NCI-H187 treated with DMSO at 0.1 percent for 48 hours (cell line): ENCODE data around the gene HAP1.
A peak's percentile ranks its signal among the peaks of the same experiment; 100 is the strongest.
"Not testable (repeated sequence)": the region's sequence is repeated elsewhere in the genome, so short reads cannot be mapped to it uniquely, and the experiment has no call there.

Experiments used
- DNase-seq: peaks from one replicate; lab custom pipeline; 2025; lab: John Stamatoyannopoulos, UW

The HAP1 gene

DNA sequence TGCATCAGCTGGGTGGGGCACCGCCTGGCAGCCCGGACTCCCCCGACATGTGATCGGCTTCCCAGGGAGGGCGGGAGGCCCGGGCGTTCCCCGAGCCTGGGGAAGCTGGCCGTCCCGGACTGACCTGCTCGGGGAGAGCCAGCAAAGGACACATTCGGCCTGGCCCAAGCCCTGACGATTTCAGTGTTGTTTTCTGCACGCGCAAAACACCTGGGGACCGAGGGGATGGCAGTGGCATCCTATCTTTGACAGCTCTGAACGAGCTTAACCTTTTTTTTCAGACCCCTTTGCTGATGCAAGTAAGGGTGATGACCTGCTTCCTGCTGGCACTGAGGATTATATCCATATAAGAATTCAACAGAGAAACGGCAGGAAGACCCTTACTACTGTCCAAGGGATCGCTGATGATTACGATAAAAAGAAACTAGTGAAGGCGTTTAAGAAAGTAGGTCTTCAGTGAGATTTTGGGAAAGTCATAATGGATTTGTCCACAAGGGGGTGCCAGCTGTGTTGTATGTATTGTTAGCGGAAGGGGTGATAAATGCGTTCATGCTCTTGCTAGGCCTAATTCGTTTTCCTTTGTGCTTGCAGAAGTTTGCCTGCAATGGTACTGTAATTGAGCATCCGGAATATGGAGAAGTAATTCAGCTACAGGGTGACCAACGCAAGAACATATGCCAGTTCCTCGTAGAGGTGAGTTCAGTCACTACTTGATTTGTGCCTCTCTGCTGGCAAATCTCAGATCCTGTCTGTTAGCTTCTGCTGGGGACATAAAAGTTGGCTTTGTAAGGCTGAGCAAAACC, 44.7 kb downstream of the HAP1 start:
- DNase-seq = no peak

DNA sequence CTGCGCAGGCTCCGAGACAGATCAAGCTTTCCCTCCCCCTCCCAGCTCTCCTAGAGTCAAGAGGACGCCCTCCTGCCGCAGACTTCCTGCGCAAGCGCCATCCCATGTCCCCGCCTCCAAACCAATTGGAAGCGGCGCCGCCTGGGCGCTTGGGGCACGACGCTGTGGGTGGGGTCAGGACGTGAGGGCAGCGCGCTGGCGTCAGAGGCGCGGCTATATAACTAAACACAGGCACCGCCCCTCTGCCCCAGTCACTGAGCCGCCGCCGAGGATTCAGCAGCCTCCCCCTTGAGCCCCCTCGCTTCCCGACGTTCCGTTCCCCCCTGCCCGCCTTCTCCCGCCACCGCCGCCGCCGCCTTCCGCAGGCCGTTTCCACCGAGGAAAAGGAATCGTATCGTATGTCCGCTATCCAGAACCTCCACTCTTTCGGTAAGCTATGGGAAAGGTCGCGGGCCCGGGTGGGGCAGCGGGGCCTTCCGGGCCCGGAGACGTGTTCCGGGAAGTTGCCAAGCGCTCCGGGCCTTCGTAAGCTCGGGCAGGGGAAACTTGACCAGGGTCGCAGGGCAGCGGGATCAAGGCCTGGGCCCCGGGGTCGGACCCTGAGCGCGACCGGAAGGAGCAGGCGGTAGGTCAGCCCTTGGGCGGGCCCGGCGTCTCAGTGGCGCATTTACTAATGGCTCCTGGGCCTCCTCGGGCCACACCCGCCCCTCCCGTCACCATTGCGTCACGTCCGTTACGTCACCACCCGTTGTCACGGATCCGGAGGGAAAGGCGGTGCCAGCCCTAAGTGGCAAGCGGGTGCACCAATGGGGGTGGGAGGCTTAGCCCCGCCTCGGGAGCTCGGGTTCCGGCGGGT, 45.6 kb downstream of the HAP1 start, which contains the start of gene EIF1:
TSS of gene EIF1 (plus strand) at position 245 of the 856 bp plus-strand sequence. CDS start at position 399, 154 bp downstream.
- DNase-seq = peak; percentile 93

DNA sequence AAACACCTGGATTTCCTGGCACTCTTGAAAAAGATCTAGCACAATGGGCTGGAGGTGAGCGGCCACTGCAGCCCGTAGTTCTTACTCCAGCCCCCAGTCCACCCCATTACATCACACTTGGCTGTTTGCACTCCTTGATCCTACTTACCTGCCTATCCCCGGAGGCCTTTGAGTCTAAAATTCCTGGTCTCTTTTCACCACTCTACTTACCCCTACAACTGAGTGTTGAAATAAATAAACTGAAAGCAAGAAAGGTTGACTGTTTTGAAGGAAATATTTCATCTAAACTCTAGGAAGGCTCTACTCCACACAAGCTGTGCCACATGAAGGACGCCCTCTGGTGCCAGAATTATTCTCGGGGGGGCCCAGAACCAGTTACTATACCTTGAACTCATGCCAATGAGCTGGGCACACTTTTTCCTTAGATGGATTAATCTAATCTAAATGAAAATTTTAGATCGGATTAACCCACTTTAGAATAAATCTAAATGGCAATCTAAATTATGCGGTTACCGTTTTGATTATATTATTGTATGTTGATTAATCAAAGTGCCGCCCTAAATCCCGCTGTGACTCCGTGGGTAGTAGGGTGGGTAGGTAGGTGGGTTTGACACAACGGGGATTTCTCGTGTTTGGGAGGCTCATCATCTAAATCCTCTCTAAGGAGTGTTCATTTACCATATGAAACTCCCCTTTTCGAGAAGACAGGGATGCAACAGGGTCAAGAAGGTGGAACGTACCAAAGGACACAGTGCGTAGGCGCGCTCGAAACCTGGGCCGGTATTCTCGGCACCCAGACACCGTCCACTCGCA, 46.4 kb downstream of the HAP1 start:
- no peak for DNase-seq

DNA sequence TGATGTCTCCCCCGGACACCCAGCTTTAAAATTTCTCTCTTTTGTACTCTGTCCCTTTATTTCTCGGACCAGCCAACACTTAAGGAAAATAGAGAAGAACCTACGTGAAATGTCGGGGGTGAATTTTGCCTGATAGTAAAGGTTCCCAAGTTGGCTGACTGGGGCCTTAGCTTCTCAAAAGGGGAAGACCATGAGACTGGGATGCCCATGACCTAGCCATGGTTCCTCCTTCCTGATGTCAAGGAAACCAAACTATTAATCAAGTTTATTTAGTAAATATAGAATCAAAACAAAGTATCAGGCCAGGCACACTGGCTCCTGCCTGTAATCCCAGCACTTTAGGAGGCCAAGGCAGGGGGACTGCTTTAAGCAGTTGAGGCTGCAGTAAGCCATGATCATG, 48.2 kb downstream of the HAP1 start:
- no peak for DNase-seq

DNA sequence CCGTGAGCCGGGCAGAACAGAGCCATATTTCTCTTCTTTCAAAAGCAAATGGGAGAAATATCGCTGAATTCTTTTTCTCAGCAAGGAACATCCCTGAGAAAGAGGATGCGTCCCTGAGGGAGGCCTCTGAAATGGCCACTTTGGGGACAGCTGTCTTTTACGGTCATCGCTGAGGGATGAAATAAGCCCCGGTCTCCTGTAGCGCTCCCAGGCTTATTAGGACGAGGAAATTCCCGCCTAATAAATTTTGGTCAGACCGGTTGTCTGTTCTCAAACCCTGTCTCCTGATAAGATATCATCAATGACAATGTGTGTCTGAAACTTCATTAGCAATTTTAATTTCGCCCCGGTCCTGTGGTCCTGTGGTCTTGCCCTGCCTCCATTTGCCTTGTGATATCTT, 48.7 kb downstream of the HAP1 start:
- not testable (repeated sequence) for DNase-seq

DNA sequence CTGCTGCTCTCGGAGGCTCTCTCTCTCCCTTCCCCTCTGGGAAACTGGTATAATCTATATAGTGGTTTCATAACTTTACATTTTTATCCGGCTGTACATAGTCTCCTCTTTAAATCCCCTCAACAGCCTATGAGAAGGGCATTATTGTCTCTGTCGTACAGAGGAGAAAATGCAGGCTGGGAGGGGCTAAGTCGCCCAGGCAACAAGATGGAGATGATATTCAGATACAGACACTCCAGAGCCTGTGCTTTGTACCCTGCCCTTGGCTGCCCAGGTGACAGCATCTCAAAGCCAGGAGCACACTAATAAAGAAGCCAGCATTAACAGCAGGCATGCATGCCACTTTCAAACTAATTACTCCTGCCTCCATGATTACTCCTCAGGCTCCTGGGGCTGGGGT, 50.4 kb downstream of the HAP1 start:
- no peak for DNase-seq

DNA sequence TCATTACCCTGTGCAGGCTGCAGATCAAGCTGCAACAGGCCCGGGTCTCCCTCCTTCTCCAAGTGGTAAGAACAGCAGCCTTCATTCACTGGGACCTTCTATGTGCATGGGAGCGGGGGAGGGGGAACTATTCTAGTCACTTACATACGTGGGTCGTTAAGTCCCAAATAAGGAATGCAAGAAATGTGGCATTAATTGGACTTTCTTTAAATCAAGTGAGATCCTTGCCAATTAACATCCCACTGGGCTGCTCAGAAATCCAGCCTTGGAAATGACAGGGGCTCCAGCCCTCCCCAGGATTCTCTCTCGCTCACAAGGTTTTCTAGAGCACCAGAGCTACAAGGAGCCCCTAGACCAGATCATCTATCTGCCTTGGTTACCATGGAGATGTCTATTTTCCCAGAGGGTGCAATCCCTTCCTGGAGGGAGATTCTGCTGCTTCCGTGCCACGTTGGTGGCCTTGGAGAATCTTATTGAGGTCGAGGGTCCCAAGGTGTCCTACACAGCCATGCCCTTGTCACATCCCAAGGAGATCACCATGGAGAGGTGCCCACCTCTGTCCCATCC, 50.9 kb downstream of the HAP1 start:
- DNase-seq = no peak

DNA sequence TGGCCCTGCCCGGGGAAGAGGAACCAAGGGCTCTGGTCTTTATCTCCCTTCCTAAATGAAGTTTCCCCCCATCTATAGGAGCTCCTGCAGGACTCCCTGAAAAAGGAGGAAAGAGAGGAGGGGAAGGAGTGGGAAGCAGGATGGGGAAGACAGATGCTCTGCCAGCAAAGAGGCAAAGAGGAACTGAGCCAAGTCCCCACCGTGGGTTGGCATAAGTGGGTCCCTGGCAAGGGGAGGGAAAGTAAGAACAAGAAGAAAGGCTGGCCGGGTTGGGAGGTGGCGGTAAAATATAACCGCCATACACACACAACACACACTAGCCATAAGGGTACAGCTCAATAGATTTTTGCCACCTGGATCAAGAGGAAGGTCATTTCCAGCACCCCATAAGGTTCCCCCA, 51.8 kb downstream of the HAP1 start:
- DNase-seq = no peak

DNA sequence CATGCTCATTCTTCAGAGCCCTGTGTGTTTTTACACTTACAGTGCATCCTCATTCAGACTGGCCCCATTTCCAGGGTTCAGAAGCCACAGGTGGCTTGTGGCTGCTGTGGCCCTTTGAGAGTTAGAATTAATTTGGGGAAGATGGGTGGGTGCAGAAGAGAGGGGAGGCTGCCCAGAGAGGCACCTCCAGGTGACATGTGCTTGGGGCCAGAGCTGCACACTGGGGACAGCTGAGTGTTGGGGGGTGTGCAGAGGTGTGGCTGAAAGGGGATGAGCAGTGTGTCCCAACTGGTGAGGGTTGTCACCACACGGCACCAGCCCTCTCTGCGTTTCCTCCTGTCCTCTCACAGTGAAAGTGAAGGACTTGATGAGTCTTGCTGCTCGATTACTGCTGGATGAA, 52.7 kb downstream of the HAP1 start:
- no peak for DNase-seq

DNA sequence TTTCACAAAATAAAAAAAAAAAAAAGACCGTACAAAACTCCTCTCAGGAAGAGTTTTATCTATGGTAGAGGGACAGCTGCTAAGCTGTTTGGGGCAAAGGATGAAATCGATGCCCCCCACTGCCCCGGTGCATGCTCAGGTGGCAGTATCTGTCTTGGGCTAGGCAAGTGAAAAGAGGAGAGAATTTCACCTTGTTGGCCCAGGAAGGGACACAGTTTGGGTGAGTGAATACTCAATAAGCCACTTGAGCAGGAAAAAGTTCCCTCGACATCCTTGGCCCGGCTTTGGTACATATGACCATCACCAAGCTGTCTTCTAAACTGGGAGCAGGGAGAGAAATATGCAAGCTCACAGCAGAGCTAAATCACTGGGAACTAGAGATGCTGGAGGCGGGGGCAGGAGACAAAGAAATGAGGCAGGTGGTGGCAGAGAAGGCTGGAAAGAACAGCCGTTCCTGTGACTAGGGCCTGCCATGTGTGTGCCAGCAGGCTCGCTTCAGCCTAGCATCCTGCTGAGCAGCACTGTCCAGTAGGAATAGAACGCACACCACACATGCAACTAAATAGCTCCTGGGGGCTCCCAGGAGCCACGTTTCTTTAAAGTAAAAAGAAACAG, 53.9 kb downstream of the HAP1 start:
- no peak for DNase-seq

DNA sequence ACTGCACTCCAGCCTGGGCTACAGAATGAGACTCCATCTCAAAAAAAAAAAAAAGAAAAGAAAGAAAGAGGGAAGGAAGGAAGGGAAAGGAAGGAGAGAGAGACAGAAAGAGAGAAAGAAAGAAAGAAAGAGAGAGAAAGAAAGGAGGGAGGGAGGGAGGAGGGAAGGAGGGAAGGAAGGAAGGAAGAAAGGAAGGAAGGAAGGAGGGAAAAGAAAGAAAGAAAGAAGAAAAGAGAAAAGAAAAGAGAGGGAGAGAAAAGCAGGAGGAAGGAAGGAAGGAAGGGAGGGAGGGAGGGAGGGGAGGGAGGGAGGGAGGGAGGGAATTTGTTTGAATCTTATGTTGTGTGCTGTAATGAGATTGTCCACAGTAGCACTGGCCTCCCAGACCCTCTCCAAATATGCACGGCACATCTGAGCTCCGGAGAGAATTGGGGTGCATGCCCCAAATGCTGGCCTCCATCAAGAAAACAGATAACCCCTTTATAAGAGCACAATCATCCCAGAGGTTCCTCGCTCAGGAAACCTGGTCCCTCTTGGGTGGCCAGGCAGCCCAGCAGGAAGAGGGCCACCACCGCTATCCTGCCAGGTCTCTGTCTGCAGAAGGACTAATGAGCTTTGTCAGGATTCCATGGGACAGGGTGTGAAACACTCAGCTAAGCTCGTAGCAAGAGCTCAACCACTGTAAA, 54.6 kb downstream of the HAP1 start:
- DNase-seq = no peak

DNA sequence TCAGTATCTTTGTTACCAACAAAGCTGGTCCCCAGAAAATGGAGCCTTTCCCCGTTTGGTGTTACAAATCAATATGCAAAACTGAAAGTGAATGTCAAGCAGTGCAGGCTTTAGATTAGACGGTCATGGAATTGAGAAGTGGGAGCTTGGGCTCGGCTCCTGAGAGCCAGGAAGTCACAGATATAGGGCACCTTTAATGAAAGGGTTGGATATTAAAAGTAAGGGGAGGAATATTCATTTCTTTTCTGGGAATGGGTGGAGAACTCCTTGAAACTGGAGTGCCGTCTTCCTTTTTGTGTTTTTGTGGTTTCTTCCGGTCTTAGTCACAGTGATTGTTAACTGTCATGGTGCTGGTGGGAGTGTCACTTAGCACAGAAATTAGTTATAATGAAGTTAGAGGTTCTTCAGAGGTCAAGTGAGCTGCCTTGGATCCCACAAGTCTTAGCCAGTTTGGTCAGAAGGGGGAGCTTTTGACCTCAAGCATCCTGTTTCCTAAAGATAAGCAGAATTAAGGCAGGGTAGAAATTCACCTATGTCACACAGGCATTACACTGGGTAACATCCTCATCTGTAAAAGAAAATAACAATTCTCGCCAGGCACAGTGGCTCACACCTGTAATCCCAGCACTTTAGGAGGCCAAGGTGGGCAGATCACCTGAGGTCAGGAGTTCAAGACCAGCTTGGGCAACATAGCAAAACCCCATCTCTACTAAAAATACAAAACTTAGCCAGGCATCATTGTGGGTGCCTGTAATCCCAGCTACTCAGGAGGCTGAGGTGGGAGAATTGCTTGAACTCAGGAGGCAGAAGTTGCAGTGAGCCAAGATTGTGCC, 55.3 kb downstream of the HAP1 start:
- DNase-seq = no peak

DNA sequence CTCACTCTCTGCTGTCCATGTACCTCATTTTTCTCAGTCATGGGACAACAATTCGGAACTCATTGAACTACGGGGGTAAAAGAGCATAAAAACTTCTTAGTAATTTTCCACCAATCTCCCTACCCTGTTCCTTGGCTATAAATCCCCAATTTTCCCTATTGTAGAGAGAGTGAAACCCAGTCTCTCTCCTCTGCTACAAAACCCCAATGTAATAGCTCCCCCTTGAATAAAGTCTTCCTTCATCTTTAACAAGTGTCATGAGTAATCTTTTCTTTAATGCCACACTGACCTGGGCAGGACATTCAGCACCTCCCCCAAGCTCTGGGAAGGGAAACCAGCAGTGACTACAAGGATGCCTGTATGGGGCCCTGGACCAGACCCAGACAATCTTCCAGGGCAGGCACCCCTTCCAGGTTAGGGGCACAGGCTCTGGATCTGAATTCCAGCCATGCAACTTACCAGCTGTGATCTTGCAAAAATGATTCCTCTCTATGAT, 56.0 kb downstream of the HAP1 start:
- no peak for DNase-seq

DNA sequence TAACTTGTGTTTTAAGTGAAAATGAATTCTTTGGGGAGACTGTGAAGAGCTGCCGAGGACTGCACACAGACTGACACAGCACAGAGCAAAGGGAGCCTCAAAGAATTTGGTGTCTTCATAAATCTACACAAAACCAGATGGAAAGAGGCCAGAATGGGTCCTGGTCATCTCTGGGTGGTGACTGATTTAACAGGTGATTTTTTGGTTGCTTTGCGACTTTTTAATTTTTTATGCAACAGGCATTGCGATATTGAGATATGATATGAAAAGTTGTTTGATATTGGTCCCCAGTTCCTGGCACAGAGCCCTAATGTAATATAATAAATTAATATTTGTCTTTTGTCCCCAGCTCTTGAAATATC, 58.4 kb downstream of the HAP1 start:
- no peak for DNase-seq

DNA sequence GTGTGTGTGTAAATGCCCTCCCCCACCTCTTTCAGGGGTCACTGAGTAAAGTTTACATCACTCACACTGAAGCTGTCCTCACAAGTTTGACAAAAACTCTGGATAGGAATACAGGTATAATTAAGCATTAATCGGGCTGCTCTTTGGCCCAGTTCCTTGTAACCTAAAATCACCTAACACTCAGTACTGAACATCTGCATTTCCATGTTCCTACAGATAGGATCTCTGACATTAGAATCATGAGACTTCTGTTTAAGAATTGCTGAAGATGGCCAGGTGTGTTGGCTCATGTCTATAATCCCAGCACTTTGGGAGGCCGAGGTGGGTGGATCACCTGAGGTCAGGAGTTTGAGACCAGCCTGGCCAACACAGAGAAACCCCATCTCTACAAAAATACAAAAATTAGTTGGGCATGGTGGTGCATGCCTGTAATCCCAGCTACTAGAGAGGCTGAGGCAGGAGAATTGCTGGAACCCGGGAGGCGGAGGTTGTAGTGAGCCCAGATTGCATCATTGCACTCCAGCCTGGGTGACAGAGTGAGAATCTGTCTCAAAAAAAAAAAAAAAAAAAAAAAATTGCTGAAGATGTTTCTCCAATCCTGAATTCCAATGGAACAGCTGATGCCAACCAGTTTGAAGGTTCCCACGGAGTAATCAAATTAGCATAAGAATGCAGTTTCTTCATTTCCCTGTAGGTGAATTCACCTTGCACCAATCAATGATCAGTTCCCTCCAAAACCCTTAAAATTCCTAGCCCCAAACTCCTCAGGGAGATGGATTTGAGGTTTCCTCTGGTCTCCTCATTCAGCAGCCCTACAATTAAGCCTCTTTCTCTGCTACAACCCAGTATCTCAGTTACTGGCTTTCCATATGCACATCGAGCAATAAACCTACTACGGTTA, 59.0 kb downstream of the HAP1 start:
- not testable (repeated sequence) for DNase-seq
